HG03378 (cell line): ENCODE data around the gene TMEM54.

Source experiments
- ATAC-seq: cut with Tn5 transposase; IDR thresholded peaks from one replicate; pipeline ENCODE4 v1.9.1; 2021; ENCODE audit warnings: mild to moderate bottlenecking, moderate library complexity; ENCODE audit not compliant: unreplicated experiment

The TMEM54 gene

DNA sequence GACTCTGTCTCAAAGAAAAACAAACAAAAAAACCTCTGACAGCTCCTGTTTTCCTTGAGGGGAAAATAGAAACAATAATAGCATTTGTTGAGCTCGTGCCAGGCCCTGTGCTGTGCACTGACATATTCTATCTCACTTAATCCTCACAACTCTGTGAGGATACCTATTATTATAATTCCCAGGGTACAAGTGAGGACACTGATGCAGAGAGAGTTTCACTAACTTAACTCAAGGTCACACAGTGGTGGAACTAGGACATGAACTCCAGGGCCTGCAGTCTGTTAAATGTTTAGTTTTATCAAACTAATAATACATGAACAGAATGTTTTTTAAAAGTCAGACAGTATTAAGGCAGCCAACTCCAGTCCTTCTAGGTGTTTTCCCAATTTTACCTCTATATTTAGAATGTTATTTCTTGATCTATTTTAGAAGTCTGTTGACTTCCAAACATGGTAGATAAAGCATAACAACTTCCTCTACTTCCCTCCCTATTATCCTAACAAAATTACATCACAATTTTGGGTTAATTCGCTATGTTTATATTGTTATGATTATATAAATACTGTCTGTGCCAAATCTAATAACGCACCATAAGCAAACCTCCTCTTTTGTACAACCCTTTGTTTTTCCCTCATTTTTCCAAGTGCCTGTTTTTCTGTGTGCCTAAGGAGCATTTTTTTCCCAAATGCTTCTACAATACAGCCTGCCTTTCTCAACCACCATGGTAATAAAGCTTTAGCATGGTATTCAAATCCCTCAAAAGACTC lies 35.4 kb downstream of the TMEM54 start:
- ATAC-seq: no peak

DNA sequence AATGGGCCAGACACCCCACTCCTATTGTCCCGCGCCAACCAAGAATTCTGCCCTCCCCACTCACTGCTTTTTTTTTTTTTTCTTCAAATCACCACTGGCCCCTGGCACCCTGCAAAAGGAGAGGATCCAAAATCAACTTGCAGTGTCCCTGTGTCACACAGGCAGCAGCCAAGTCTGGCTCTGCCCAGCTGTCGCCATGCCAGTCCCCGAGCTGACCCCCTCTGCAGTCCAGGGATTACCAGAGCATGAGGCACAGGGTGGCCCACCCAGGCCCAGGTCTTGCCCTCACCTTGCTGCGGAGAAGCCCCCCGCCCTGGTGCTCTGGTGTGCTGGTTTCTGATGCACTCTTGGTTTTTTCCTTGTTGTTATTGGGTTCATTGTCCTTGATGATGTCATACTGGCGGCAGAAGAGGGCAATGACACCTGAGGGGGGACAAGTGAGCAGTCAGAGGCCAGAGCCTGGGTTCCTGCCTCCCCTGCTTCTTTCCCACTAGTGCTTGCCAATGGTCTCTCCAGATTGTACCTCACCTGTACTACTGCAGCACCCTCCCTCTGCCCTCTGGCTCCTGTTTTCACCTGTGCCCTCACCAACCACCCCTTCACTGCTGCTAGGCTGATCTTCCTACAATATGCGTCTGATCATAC lies 36.7 kb downstream of the TMEM54 start:
- no peak for ATAC-seq

DNA sequence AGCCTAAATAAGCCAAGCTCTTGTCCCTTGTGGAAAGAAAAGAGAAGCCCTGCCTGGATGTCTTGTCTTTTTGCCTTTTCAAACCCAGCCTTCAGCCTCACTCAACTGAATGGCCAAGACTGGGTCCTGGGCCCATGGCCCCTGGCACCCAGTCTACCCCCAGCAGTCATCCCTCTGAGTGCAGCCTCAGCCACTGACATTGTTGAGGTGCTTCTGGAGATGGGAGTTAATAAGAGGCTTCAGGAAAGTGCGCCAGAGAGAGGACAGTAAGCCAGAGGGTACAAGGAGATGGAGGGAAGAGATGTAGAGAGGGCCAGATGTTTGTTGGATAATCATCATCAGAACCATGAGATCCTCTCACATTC lies 37.3 kb downstream of the TMEM54 start:
- ATAC-seq: no peak

DNA sequence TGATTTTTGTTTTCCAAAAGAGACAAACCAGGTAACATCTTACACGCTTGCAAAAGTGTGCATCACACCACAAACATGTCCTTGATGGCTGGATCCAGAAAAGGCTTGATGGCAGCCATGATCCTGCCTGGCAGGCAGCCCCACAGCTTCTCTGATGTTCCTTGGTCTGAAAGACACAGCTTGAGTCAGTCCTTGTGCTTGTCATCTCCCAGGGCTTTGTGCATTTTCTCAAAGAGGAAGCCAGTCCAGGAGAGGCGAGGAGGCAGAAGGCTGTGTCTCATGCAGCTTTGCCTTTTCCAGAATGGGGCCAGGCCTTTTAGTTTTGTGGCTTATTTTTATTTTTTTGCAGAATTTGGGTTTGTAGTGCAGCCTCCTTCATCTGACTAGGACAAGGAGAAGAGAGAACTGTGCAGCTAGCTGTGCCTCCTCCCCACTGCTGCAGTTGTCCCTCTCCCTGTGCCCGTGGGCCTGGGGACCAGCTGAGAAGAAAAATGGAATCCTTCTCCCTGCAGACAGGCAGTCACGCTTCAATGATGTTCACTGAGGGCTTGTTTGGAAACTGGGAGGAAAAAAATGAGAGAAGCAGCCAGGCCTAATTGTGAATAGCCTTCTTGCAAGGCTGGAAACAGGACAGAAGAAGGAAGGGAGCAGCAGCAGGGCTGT lies 37.8 kb downstream of the TMEM54 start:
- ATAC-seq: no peak

DNA sequence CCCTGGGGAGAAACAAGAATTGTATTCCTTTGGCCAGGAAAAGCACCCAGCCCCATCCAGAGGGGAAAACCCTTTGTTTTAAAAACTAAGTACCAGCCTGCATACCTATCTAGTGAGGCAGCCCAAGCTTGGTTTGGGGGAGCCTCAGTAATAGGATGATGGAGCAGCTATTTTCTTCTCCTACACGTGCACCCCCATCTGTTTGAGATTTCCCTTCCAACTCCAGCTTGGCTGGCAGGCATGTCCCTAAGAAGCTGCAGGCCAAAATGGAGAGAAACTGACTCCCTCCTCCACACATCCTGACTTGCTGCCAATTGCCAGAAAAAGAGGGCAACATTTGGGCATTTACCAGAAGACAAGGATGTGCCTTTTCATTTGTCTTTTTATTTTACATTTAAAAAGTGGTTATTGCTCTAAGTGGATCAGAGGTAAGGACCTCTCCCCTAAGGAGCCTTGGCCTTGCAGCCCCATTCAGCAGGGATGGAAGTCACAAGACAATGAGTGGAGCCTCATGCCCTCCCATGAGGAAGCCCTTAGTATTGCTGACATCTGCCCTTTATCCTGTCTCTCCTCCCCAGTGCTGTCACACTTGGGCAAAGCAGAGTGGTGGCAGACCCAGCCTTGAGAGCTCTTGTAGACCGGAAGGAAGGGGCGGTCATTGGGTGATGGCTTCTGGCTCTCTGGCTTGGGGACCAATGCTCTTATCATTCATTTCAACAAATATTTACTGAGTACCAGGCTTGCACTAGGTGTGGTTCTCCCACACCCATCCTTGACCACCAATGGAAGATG lies 39.1 kb downstream of the TMEM54 start:
- no peak for ATAC-seq

DNA sequence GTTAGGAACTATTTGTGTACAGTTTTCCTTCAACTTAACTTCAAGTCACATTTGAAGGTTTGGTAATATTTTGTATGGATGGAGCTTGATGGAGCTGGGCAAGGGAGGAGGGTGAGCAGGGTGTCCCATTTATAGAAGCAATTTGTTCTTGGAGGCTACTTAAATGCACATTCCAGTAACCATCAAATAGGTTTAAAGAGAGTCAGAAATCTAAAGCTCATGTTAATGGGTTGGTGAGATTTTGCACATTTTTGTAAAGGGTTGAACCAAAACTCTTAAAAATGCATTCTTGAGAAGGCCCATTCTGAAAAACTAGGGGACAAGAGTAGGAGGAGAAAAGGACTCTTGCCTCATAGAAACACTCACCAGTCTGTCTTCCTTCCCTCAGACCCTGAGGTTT lies 40.6 kb downstream of the TMEM54 start:
- ATAC-seq: no peak

DNA sequence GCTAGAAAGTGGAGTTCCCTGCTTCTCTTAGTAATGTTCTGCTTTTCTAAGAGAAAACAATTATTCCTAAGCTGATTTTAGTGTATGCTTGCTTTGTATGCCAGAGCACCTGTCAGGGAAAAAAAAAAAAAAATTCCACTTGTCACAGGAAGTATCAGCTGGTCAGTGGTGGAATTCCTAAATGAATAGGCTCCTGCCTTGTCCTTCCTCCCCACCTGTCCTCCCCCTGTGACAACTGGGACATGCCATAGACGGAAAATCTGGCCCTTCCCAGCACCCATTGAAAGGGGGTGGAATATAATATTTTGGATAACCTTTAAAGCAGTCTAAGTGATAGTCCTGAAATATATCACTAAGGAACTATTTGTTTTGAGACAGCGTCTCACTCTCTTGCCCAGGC lies 41.3 kb downstream of the TMEM54 start:
- no peak for ATAC-seq

DNA sequence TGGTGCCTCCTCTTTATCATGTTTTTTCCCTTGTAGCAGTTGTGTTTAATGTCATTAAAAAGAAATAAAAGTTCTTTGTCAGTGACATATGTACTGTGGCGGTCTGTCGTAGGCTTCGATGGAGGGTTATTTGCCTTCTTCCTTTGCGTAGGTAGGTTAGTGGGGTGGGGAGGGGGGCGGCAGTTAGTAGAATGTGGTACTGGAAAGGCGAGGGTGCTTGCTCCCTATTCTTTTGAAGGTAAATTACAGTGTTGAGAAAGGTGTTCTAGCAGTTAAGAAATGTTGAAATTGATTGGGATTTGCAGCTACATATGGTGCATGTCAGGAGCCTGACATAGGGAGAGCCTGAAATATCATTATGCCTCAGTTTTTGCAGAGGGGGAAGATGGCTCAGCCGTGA lies 42.4 kb downstream of the TMEM54 start:
- ATAC-seq: no peak

DNA sequence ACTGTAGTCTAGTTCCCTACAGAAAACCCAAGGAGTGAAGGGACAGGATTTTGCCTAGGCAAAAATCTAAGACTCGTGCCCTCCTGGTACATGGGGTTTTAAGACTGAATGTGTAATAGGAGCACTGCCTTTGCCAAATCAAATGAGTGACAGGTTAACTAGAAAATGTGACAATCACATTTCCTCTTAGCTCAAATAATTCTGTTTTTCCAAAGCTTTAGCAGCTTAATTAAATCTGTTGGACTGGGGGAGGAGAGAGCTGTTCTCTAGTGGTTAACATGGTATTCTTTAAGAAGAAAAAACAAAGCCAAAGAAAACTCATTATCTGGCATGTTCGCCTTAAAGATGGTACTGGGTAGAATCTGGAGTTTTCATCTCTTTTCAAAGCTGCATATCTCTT lies 43.1 kb downstream of the TMEM54 start:
- no peak for ATAC-seq

DNA sequence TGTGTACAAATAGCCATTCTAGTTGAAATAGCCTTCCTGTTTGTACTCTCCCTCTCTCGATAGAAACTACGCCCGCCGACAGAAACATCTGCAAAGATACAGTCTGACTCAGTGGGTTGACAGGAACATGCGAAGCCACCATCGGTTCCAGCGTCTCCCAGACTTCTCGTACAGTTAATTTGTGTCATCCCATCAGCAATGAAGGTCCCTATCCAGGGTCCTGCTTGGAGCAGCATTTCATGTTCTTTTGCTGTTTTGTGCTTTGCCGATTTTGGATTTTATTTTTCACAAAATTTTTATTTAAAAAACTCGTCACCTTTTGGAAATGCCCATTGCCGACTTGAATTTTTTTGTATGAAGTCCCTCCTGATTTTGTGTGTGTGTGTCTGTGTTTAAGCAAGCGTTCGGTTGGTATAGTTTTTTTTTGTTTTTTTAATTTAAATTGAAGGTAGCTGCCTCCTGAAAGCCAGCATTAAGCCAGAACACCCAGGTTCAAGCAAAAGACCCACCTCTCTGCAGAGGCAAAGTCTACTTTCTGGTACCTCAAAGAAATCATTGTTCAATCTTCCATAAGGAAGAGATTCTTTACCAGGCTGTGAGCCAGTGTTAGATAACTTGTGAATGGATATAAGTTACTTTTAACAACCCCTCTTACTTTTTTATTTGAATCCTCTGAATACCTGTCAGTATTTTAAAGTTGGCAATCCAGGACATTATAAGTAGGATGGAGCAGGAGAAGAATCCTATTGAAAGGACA lies 45.1 kb downstream of the TMEM54 start:
- no peak for ATAC-seq

DNA sequence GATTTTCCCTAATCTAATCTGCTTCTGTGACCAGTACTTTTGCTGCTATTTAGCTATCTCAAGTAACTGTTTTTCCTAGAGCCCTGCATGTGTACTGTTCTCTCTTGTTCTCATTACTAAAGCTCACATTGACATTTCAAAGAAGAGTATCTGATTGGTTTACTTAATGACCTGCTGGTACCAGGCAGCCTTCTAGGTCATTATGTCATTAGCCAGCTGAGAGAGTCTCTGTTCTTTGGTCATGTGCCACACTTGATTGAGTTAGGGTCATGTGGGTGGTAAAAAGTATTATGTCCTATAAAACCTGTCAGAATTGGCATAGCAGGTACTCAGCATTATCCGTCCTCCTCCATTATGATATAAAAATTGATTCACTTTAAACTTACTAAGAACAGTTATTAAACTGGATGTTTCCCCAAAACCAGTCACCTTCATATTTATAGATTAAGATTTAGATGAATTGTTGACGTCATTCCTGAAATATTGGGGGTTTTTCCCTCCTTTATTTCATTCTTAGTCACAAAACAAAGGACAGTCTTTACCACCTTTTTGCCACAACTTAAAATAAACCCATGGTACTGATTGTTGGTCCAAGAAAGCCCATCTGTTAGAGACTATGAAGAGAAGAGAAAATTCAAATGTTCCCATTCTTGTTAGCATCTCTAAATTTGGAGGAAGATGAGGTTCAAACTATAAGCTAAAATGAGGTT lies 52.7 kb downstream of the TMEM54 start:
- no peak for ATAC-seq
